IPS-NIHi7 (cell line): ENCODE measurements around the gene ZNF367.

Experiments used
- DNase-seq: peaks from one replicate; pipeline ENCODE4 v3.0.0; 2012; ENCODE audit warnings: mixed read lengths; ENCODE audit errors: extremely low spot score

The ZNF367 gene

DNA sequence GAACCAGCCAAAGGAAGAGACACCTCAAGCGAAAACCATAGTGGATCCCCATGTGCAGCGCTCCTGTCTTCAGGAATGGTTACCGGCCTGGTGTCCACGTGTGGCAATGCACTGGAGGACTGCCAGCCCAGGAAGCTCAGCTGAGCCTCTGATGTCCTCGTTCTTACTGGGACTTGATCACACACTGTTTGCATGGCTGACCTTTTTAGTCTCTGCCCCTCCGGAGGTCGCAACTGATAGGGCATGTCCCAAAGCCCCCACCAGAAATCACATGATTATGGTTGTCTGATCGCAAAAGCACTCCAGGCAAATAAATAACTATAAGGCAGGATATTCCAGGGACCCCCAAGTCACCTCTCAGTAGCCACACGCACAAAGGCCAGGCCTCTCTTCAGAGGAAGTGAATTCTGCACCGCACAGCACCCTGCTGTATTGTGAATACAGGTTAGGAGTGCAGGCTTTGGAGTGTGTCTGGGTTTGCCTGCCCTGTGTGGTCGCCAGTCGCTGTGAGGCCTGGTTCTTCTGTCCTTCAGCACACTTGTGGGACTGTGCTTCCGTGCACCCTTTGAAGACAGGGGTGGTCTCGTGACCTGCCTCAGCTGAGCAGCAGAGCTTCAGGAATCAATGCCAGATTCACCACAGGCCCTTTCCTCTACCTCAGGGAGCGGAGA is 18.4 kb upstream of the ZNF367 start:
- DNase-seq: no peak

DNA sequence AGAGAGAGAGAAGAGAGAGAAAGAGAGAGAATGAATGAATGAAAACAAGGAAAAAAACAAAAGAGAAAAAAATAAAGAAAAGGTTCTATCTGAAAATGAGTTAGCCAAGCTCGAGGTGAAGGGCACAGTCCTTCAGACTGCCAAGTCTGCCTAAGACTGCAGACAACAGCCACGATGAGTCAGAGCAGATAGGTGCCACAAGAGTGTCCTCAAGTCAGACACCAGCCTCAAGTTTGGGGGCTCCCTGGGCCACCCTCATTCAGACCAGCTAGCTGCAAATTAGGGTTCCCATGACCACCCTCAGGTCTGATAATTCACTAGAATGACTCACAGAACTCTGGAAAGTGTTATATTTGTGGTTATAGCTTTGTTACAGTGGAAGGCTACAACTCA is 17.9 kb upstream of the ZNF367 start:
- DNase-seq: no peak

DNA sequence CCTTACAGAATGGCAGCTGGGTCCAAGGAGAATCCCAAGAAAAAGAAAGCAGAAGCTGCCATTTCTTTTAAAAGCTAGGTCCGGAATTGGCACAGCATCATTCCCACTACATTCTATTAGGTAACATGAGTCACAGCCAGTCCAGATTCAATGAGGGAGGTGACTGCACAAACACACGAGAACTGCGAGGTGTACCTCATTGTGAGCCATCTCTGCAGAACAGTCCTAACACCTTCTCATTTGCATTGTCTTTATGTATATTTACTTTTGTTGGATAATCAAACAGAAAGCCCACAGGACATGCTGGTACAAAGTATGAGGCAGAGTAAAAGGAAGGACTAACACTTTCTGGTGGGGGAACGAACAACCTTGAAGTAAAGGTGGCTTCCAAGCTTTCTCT is 17.2 kb upstream of the ZNF367 start:
- DNase-seq: no peak

DNA sequence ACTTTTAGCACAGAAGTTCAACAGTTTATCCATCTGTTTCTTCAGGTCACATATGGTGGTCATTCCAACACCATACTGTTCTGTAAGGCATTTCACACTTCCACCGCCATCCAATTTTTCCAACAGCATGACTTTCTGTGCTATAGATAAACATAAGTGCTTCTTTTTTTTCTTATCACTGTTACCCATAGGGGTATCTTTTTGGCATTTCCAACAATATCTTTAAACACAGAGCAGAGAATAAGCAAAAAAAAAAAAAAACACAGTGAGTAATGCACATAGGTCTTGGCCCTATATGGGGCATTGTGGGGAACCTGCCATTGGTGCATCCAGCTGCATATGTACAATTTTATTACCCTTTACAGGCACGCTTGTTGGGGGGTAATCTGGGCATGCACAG is 12.2 kb upstream of the ZNF367 start:
- no peak for DNase-seq

DNA sequence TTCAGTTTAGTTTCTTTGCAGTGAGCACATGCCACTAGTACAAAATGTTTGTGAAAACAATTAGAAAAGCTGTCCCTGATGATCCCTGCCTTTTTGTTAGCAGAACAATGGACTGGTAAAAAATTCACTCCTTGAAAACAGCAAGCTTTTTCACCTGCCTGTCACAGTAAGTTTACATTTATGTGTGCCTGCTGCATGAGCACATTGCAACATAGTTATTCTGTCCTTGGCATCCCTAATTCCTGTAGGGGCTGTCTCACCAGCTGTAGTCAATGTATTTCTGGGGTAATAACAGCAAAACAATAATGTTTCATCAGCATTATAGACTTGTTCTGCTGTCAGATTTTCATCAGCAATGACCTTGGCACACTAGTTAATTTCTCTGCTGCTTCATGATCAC is 11.6 kb upstream of the ZNF367 start:
- DNase-seq: no peak

DNA sequence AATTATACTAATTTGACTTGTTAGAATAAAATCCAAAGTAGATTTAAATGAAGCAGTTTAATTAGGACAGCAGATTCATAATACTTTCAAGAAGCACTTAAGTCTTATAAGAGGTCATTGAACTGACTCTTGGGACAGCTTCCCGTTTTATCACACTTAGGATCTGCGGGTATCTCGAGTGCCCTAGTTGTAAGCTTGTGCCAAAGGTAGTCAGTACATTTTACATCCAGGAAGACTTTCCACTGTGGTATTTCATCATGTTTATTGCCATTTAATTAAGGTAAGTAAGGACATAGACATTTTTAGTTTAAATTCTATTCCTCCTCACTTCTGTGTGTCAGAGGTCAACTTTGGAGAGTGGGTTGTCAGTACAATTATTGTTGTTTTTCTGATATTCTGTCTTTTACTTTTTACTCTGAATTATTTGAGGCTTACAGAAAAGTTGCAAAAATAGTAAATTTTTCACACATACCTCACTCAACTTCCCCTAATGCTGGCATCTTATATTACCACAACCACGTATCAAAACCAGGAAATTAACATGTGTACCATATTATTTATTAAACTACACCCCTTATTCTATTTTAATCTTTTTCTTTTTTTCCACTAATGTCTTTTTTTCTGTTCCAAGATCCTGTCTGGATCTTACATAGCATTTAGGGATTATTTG is 7.5 kb upstream of the ZNF367 start:
- DNase-seq: no peak

DNA sequence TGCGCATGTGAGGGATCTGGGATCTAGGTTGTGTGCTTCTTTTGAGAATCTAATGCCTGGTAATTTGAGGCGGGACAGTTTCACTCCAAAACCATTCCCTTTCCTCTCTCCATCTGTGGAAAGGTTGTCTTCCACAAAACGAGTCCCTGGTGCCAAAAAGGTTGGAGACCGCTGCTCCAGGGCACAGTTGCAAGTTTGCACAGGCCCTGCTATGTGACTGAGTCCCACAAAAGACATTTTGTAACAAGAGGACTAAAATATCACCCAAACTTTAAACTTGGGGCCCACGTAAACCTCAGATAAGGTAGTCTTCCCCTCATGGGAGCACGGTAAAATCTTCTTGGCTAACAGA is 5.8 kb upstream of the ZNF367 start:
- no peak for DNase-seq

DNA sequence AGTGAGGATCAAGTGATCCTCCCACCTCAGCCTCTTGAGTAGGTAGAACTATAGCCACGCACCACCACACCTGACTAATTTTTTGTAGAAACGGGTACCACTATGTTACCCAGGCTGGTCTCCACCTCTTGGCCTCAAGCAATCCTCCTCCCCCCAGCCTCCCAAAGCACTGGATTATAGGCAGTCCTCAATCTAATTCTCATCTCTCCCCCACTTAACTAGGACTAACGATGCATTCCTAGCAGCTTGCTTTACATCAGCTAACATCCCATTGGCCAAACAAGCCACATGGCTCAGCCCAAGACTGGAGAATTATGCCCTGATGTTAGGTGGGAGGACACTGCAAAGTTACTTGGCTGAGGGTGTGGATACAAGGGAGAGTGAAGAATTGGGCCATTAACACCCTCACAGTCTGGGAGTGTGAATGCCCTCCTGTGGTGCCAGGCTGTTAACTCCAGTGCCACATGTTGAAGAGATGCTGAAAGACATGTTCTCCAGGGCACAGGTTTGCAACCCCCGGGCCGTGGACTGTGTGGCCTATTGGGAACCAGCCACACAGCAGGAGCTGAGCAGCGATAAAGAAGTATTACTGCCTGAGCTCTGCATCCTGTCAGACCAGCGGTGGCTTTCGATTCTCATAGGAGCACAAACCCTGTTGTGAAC is 5.3 kb upstream of the ZNF367 start:
- peak; percentile 16 for DNase-seq

DNA sequence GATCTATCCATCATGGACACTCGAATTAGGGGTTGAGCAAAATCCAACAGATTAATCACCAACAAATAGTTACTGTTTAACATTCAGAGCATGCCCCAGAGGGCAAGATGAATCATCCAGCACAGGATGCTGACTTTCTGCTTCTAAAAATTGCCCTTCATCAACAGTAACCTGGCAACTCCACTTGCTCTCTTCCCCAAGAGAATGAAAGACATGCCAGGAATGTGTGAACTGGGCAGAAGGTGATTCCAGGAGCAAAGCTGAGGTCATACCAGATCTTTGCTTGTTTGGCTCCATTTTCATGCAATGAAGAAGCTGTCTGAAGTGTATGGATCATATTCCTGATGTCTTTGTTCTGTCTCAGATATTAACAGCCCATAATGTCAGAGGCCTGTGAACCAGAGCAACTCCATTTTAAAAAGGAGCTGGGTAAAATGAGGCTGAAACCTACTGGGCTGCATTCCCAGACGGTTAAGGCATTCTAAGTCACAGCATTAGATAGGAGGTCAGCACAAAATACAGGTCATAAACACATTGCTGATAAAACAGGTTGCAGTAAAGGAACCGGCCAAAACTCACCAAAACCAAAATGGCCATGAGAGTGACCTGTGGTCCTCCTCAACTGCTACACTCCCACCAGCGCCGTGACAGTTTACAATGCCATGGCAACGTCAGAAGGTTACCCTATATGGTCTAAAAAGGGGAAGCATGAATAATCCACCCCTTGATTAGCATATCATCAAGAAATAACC is 2.5 kb upstream of the ZNF367 start:
- peak; percentile 49 for DNase-seq

DNA sequence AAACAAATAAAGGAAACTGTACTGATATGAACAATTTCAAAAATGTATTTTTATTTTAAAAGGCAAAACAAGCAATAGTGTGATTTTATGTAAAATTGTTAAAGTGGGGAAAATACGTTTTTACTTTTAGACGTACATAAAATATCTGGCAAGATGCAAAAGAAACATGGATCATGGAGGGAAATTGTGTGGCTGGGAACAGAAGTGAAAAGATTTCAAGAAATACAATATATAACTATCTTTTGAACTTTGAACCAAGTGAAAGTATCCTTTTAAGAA is 1.5 kb upstream of the ZNF367 start:
- no peak for DNase-seq

DNA sequence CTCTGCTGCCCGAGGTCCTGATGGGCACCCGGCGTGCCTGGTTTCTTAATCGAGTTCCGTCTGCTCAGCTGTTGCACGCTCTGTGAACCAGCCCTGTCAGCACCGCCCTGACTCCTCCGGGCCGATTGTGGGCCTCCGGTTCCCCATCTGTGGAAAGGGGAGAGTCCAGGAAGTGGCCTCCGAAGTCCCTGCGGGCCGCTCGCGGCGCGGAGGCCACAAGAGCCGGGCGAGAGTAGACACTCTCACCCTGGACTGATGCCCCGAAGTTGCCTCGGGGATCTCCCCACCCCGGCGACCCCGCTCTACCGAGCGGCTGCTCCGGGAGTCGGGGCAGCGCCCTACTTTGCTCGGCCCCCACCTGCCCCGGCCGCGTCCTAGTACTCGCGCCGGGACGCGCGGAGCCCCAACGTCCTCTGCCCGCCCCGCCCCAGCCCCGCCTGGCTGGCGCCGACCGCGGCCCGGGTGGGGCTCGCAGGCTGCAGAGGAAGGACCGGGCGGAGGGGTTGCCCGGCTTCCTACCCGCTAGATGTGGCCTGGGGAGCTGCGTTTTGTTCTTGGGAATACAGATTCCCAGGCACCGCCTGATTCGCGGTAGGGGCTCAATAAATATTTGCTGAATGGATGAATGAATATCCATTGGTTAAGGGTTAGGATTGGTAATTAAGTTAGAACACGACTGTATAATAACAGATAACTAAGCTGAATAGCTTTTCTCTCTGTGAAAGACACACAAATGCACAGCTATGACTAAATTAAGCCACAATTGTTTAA is 935 bp upstream of the ZNF367 start:
- peak; percentile 62 for DNase-seq

DNA sequence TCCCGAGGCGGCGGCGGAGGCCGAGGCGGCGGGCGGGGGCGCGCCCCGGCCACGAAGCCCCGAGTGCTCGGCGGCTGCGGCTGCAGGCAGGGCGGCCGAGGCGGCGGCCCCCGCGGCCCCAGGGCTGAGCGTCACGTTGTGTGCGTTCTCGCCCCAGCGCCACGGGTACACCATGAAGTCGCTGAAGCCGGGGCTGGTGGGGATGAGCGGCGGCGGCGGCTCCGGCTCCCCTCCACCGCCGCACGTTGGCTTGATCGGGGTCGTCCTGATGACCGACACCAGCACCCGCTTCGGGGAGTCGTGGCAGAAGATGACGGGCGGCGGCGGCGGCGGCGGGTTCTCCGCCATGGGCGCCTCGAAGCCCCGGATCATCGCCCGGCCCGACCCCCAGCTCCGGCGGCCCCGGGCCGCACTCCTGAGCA is 498 bp downstream of the ZNF367 start:
- DNase-seq: no peak

DNA sequence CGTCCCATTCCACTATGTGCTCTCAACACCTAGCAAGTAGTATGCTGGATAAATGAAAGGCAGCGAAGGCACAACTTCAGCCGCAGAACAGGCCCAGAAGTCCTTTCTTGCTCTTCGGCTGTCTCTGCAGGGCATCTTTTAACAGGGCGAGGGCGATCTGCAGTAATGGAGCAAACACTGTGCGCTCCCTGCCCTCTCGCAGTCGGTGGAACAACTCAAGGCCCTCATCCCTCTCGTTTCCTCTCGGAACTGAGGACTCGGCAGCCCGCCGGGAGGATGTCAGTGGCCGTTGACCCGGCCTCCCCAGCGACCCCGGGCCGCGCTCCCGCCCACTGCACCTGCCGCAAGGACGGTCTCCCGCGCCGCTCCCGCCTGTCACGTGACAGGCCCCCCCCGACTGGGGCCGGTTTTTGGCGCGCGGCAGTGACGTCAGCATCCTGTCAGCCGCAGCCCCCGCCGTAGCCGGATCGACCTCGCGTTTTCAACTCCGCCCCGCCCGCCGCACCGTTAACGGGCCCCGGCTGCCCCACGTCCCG is 1.1 kb downstream of the ZNF367 start:
- DNase-seq: peak; percentile 87

DNA sequence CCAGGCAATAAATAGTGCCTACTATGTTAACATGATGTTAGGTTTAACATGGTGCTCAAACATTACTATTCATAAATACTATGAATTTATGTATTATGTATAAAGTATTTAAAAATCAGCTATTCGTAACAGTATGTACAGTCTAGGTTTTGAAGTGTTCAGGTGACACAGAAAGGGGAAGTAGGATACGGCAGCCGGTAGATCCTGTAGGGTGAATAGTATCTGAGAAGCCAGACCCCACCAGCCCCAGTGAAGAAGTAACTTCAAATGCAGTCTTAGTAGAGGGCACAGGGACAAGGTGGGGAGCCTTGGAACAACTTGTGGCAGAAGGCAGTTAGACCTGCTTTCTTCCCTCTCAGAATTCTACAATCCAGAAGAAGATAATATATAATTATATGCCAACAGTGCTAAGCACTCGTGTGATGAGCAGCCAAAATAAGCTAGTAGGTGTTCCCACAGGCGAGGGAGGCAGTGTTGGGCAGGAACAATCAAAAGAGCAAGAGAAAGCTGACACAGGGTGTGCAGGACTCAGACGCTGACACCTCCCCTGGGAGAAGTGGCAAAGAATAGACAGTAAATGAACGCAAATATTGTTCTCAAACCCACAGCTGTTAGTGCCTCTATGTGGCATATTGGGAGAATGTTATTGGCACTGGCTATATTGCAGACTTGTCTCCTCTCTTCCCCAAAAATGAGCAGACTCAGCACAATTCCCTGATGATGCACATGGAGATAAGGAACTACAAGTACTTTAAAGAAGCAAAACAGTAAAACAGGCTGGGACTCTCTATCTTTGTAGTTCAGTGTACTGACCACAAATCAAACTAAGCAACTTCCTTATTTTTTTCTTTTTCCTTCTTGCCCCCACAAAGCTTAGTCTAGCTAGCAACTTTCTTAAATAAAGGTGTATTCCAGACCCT is 4.6 kb downstream of the ZNF367 start:
- DNase-seq: no peak

DNA sequence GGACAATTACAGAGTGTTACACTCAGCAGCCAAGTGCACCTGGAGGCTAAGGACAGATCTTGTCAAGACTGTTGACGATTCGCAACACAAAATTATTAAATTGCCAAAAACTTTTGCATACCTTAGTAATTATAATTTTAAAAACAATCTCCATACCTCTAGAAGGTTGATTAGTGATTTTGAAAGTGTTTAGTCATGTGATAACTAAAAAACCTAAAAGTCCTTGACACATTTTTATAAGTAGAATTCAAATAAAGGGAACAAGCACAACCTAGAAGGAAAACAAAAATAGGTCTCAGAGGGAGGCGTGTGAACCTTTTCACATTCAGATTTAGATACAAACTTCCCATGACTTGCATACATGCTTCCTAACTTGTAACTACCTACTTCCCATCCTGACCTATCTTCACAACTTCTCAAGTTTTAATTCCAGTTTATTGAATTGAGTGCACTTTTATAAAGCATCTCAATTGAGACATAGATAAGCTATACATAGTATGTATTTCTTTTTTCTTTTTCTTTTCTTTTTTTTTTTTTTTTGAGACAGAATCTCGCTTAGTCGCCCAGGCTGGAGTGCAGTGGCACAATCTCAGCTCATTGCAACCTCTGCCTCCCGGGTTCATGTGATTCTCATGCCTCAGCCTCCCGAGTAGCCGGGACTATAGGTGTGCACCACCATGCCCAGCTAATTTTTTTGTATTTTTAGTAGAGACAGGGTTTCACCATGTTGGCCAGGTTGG is 5.8 kb downstream of the ZNF367 start:
- DNase-seq: no peak

DNA sequence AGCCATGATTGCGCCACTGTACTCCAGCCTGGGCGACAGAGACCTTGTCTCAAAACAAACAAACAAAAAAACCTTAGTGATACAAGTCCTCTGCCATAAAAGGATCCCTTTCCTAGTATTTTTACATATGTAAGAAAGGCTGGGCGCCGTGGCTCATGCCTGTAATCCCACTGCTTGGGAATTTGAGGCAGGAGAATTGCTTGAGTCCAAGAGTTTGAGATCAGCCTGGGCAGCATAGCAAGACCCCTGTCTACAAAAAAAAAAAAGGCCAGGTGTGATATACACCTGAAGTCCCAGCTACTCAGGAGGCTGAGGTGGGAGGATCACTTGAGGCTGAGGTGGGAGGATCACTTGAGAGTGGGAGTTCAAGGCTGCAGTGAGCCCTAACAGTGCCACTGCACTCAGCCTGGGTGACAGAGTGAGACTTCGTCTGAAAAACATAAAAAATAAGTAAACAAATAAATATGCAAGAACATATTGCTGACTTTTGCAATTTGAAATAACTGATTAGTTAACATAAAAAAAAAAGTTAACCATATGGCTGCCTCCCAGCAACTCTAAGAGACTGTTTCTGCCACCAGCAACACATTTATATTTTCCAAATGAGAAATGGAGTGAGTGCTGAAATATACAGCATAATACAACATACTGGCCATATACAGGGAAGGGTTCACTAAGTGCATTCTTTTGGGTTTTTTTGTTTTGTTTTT is 6.9 kb downstream of the ZNF367 start:
- no peak for DNase-seq

DNA sequence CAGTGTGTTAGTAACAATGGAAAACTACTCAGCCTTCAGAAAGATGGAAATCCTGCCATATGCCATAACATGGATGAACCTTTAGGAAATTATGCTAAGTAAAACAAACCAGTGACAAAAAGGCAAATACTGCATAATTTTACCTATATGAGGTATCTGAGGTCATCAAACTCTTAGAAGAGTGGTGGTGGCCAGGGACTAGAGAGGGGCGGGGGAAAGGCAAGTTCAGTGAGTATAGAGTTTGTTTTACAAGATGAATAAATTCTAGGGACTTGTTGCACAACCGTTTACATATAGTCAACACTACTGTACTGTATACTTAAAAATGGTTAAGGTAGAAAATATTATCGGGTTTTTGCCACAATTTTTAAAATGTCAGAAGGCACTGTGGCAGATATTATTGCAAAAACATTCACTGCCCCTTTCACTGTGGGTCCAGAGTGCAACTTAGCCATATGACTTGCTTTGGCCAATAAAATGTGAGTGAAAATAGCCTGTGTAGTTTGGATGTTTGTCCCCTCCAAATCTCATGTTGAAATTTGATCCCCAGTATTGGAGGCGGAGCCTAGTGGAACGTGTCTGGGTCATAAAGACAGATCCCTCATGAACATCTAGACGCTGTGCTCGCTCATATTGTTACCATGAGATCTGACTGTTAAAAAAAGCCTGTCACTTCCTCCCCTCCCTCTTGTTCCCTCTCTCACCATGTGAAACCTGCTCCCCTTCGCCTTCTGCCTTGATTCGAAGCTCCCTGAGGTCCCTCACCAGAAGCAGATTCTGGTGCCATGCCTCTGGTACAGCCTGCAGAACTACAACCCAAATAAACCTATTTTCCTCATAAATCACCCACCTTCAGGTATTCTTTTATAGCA is 9.5 kb downstream of the ZNF367 start:
- DNase-seq: no peak

DNA sequence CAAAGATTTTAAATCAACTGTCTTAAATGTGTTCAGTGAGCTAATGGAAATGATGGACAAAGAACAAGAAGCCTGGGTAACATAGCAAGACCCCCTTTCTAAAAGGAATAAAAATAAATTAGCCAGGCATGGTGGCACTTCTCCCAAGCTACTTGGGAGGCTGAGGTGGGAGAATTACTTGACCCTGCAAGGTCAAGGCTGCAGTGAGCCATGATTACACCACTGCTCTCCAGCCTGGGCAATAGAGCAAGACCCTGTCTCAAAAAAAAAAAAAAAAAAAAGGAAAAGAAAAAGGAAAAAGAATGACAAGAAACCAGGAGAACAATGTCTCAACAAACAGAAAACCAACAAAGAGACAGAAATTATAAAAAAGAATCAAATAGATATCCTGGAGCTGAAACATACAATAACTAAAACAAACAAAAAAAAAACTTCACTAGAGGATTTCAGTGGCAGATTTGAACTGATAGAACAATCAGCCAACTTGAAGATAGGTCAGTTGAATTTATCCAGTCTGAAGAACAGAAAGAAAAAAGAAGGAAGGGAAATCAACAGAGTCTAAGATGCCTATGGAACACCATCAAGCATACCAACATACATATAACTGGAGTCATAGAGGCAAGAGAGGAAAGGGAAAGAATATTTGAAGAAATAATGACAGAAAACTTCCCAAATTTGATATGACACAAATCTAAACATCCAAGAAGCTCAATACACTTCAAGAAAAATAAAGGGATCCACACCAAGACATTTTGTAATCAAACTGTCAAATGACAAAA is 17.8 kb downstream of the ZNF367 start:
- no peak for DNase-seq
